NCI-H2171 (cell line): Measurements from ENCODE around the gene SF1.

Experiments
- DNase-seq: peaks from one replicate; lab custom pipeline; 2025; lab: John Stamatoyannopoulos, UW

The SF1 gene

DNA sequence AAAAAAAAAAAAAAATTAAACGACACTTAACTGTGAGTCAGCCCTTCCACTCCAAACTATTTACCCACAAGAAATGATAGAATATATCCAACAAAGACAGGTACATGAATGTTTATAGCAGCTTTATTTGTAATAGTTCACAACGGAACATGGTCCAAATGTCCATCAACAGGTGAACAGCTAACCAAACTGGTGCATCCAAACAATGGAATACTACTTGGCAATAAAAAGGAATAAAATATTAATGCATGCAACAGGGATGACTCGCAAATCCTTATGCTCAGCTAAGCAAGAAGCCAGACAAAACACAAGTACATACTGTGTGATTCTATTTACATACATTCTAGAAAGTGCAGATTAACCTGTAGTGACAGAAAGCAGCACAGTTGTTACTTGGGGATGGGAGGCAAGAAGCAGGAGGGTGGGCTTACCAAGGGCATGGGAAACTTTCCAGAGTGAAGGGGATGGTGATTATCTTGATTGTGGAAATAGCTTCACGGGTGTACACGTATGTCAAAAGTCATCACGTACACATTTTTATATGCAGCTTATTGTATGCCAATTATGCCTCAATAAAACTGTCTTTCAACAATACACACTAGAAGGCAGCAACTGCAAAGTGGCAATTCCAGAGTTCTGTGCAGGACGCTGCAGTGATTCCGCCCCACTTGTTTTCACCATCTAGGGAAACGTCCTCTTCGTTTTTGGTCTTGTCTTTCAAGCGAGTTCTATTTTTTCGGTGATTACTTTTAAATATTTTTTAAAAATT, 6.7 kb upstream of the SF1 start:
- no peak for DNase-seq

DNA sequence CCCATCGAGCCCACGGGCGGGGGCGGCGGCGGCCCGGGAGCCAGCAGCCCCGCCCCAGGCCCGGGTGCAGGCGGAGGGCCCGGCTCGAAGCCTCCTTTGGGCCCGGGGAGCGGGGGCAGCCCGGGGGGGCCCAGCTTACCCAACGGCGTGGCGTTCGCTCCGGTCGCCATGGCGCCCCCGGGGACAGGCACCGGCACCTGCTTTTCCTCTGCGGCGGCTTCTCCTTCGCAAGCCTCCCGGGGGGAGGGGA, 194 bp downstream of the SF1 start:
- no peak for DNase-seq

DNA sequence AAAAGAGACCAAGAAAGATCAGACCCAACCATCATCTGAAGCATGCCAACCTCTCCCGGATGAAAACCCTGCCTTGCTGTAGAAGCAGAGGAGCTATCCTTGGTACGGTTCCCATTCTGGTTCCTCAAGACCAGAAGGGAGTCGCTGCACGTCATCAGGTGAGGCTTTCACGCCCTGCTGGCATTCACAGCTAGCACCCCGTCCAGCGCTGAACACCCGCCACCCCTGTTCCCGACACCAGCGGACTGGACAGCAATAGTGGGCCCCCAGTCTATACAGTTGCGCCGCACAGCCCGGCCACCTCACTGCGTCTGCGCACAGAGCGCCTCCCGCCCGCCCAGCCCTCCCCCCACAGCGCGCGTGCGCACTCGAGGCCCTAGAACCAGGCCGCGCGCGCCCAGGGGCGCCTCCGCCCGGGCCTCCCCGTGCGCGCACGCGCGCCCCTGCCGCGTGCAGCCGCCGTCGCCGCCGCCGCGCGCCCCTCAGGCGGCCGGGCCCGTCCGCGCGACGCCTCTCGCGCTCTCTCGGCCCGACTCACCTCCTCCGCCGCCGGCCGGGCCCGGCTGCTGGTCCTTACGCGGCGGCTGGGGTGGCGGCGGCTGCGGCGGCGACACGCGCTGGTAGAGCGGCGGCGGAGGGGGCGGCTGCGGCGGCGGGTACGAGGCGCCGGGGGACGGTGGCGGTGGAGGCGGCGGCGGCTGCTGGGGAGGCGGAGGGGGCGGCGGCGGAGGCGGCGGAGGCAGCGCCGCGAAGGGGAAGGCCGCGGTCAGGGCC, 706 bp downstream of the SF1 start:
- DNase-seq: peak; percentile 80

DNA sequence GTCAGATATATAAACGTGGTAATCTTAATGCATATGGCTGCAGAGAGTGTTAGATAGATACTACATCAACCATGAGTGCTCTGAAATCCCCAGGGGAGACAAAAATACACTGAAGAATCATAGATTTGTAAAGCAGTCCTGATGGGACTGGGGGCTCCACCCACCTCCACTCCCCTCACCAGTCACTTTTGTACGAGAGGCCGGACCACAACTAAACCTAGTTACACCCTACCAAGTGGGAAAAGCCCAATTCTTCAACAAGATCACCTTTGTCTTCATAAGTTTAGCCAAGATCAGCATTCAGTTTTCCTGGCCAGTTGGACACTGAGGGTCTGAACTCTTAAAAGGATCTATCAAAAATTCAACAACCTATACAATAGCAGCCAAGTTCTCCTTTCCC, 1.5 kb downstream of the SF1 start:
- DNase-seq: no peak

DNA sequence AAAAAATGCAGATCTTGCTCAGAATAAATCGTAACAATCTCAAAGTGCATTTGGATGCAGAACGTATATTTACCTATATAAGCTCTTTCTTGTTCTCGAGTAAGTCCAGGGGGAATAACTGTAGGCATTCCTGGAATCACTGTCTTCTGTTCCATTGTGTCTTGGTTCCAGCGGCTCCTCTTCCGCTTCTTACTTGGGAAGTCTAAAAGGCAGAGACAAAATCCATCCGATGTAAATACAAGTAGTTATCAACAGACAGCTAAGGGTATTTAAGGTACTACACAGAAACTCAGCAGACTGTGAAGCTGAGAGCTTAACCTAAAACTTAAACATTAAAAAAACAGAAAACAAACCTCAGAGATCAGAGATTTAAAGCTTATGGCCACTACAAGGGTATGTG, 1.9 kb downstream of the SF1 start:
- no peak for DNase-seq

DNA sequence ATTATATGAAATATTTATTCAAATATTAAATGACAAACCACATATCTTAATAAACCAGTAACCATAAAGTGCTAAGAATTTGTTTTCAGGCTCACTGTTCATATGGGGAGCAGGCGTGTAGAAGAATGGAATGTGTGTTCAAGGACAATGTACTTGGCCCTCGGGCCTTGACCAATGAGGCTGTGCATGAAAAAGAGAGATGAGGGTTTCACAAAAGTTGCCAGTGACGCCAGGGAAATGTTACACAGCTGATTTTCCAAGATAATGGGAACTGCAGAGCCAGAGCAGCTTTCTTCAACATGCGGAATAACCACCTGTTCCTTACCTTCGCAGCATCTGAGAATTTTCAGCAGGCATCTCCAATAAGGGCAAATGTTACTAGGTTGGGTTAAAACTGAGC, 4.2 kb downstream of the SF1 start:
- DNase-seq: no peak

DNA sequence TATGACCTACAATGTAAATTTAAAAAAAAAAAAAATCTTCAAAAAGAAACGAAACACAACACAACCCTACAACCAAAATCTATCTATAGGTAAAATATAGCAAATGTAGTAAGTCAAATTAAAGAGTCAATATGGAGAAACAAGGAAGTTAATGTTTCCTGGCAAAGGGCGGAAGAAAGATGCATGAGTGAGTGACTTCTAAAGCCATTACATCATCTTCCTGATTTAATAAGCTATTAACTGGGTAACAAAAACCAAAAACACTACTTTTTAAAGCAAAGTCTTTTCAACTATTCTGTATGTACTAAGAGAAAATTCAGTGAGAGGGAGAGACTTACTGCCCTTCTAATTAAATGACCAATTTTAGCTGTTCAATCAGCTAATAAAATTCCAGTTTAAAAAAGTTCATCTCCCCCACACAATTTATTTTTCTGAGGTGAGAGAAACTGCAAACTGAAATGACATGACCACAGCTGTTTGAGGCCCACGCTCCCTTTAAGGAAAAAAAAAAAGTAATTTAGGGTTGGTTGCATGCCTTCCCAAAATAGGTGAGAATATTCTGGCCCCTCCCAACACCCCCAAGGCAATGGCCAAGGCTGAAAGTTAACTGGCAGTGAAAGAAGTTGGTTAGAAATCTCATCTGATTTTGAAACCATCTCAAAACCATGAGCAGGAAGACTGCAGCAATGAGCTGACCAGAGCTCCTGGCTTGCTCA, 5.9 kb downstream of the SF1 start:
- no peak for DNase-seq

DNA sequence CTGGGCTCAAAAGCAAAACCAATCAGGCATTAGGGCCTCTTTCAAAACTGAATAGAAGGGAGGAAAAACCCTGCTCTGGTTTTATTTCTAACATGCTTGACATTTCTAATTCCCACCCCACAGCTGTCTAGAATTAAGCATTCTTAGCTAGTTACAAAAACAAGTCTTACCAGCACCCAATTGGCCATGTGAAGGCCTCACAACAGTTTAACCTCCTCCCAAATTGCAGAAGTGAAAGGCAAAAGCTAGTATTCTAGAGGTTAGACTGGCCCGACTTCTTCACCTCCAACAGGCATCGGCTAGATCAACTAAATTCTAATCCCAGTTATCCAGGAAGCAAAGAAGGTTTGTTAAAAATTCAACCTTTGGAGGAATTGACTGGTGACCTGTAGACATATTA, 6.5 kb downstream of the SF1 start:
- no peak for DNase-seq

DNA sequence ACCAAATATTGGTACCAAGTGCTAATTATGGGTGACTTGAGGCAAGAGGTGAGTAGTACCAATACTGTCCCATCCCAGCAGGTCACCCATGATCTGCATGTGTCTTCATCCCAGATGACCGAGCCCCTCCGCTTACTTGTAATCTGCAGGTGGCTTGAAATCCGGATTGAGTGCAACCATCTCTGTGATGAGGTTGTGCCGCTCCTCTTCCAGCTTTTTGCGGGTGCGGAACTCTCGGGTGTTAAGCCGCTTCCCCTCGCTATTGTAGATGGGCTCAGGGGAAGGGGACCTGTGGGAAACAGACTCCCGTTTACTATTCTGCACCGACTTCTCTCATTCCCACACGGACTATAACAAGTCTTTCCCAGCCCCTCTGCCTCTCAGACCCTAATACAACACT, 8.2 kb downstream of the SF1 start:
- no peak for DNase-seq

DNA sequence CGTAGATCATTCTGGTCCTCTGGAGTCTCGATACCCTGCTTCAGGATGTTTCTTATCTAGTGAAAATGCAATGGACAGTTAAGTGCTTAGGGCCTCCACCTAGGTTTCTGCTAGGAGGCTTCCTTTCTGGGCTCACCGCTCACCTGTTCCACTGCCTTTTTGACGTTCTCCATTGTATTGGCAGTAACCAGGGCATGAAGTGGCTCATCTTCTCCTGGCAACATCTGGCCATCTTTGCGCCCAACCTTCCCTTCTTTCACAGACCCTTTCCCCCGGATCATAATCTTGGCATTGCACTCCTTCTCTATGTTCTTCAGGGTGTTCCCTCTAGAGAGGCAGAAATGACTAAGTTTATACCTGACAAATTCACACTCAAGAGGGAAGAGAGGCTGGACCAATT, 9.1 kb downstream of the SF1 start:
- no peak for DNase-seq

DNA sequence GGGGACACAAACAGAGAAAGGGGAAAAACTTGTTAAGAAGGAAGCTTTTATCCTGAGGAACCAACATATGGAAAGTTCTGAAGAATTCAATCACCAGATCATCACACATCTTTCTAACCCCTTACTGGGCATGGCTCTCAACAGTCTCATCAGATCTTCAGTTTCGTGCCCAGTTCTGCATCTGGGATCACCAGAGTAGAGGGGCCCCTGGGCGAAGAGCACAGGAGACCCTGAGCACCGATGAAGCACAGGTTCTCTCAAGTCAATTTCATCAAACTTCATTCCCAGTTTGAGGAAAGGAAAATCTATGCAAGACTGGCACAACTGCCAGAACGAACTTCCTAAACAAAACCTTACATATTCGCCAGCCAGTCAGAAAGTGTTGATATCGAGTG, 10.0 kb downstream of the SF1 start:
- DNase-seq: no peak

DNA sequence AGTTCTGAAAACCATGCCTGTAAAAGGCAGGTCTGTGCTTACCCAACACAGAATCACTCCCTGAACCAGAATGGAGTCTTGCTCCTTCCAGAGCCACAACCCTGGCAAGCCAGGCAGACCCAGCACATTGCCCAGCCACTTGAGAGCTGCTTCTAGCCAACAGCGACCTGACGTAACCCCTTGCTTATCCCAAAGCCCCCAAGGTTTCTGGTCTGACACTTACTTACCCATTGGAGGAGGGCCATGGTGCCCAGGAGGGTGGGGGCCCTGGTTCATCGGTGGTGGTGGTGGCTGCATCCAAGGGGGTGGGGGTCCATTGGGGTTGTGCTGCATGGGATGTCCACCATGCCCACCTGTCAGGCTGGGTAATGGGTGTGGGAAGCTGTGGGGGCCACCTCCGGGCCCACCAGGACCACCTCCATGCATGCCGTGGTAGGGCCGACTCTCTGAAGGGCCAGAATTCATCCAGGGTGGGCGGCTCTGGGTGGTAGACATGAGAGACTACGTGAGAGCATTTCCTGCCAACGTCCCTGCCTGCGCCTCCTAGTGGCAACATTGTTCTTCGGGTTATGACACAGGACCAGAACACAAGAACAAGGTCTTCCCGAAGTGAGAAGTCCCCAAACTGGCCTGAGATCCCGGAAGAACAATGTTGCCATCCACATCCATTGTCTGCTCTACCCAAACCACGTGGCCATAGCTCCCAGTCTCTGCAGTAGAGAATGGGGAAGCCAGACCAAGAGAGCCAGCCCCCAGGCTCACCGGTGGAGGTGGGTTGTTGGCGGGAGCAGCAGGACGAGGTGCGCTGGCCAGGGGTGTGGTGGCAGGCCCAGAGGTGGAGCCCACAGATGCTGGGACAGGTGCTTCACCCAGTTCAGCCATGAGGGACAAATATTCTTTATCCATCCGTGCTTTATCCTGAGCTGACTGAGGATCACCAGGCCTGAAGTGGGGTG, 10.7 kb downstream of the SF1 start:
- DNase-seq: peak; percentile 16

DNA sequence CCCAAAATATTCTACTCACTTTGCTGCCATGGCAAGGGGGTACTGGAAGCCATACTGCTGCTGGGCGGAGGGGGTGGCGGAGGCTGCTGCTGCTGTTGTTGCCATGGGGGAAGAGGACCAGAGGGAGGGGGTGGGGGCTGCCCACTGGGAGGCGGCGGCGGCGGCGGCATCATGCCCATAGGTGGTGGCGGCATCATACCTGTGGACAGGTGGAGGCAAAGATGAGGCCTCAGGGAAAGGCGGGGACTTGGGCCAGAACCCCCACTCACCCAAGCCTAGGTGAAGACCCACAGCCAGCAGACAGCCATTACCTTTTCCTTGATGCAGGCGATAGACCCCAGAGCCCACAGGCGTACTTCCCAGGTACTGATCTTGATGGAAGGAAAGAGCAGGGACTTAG, 11.5 kb downstream of the SF1 start:
- DNase-seq: no peak

DNA sequence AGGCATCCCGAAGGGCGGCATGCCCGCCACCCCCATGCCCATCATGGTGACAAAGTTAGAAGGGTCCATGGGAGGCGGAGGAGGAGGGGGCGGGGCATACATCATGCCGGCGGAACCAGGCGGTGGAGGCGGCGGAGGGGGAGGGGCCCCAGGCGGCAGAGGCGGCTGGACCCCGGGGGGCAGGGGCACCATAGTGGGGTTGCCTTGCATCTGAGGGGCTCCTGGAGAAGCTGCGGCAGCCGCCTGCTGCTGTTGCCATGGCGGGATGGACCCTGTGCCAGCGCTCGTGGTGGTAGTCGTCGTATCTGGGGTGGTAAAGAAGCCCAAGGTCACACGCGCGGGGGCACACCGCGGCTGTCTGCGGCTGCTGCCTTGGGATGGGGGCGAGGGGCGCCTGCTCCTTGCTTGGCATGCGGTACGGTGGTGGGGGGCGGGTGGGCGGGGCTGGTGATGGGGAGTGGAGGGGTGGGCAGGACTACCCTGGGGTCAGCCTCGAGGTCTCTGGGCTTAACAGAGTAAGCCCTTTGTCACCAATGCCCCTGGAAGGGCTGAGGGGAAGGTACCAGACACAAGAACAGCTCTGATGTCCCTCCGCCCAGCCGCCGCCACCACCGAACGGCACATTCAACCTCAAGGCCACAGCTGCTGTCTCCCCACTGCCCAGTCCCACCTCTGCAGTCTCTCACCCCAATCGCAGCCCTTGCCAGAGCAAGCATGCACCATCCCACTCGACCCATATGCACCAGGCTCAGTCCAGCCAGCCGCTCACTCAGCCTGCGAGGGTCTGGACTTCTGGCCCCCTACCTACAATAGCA, 12.3 kb downstream of the SF1 start:
- no peak for DNase-seq

DNA sequence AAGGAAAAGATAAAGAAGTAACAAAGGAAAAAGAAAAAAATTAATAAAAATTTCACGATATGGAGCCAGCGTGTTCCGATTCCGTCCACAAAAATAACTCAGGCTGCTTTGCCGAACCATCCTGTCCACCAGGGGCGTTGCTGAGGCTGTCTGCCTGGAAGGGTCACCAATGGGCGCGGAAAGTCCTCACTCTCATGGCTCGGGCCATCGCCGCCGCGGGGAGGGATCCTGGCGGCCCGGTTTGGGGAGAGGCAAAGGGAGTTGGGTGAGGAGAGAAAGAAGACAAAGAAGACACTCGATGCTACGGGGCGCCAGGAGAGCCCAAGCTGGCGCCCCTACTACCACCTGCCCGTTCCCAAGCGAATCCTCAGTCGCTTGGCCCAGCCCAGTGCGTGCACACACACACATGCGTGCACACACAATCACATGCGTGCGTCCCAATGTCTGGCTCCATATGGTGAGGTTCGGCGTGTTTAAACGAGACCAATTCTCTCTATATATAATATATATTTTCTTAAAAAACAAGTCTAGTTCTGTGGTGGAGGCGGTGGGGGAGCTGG, 13.0 kb downstream of the SF1 start:
- DNase-seq: no peak

DNA sequence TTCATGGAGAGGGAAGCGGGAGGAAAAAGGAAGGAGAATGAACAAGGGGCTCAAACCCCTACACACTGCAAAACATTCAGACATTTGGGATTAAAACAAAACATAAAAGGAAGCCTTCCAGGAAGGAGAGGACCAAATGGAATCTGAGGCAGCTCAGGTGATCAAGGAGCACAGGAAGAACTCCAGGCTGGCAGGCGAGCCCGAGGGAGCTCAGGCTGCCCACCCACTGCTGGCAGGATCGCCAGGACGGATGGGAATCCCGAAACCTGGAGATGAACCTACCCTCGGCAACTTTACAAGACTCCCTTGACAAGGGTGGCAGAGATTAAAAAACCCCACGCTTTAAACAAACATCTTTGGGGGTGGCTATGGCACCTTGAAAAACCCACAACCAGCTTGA, 13.6 kb downstream of the SF1 start:
- no peak for DNase-seq

DNA sequence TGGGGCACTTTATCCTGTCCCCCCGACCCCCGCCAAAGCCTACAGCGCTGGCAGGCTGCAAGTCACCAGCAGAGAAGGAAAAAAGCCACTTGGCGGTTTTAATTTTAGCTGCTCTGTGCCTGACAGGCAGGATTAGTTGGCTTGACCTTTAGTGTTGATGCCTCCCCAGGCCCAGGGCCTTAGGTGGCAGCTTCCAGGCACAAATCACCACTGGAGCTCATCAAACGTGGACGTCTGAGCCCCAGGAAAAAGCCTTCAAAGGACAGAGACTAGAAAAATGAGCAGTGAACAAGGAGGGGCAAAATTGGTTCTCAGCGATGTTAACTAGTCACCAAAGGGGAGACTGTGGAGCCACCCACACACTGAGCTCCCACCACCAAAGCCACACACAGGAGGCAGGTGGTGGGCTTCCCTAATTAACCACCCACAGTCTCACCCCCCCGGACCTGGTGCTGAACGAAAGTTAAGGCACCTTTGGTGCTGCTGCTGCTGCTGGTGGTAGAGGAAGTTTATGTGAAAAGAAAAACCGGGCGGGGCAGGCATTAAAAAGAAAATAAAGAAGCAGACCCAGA, 14.2 kb downstream of the SF1 start:
- no peak for DNase-seq

DNA sequence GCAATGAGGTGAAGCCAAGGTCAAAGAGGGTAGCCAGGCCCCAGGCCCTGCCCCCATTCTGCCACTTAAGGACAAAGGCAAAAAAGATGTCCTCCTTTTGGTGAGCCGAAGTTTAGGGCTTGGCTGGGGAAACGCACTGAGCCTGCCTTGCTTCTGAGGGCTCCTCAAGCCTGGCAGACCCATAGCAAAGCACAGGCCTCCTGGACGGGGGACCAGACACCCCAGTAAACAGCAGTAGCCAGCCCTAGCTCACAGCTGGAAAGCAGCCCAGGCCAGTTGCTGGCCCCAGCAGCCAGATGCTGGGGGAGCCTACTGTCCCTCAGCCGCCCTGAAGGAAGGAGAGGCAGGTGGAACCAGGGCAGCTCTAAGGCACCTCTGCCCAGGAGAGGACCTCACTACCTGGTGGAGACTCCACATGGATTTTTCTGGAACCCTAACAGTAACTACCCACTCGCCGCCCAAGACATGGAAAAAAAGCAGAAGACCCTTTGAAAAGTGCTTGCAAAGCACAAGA, 14.8 kb downstream of the SF1 start:
- no peak for DNase-seq

DNA sequence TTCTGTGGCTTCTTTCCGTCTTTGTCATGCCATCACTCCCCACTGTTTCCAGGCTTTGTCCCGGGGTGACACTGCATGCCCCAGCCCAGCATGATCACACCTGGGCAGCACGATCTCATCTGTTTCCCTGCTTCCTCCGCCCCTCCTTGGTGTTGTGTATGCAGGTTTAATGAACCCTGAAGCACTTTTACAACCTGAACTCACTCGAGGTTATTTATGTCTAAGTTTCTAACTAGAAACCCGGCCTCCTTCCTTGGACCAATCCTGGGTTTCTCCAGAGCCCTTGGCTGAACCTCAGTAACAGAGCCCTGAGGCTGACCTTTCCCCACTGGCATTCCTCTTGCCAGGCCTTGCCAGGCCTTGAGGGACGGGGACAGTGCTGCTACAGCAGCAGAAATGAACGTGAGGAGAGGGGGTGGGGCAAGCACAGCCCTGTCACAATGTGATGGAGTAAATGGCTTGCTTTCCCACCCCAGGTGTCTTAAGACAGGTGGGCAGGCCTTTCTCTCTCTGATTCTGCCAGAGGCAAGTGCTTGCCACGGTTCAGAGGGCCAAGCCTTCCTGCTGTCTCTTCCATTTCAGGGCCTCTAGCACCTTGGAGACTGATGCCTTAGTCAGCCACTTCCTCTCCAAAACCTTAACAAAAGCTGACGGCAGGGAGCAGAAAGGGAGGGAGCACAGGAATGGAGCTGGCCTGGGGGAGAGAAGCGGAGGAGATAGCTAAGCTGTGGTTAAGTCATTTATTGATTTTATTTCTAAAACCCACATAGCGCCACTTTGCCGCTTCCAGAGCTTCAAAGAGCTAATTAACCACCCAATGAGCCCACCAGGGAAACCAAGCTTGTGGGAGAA, 15.4 kb downstream of the SF1 start:
- DNase-seq: no peak

DNA sequence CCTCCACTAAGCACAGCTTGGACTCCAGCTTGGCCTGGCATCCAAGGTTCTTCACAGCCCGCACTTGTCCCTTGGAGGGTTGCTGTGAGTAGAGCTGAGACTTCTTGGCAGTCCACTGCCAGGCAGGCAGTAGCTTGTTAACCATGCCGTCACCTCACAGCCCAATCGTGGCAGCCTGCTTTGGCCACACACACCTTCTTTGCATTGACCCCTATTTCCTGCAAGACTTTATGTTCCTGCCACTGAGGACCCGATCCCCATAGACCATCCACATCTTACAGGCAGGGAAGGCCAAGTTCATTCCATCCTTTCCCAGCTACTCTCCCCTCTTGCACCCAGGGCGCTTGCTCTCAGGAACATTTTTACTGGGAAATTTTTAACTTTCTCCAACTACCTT, 16.1 kb downstream of the SF1 start:
- no peak for DNase-seq
